Mesenchymal stem cell (in vitro differentiated cells and primary cell): ENCODE results near the gene SPHK2.

Experiments used
- DNase-seq: peaks from one replicate; pipeline ENCODE4 v3.0.0-alpha.2; 2013
- H2AFZ ChIP-seq: one replicate; pipeline ENCODE4 v1.6.1; 2013; ENCODE audit warnings: low read depth, mild to moderate bottlenecking, control low read depth, inconsistent platforms, low read length, moderate library complexity
- H2AK5ac ChIP-seq: 2 replicates; pipeline ENCODE4 v1.6.1; 2013; ENCODE audit warnings: low read length, moderate library complexity, mild to moderate bottlenecking, inconsistent platforms; ENCODE audit not compliant: severe bottlenecking
- H2BK120ac ChIP-seq: one replicate; pipeline ENCODE4 v1.6.1; 2013; ENCODE audit warnings: low read depth, mild to moderate bottlenecking, inconsistent platforms, low read length, moderate library complexity
- H2BK12ac ChIP-seq, 2 experiments: one replicate each; pipeline ENCODE4 v1.6.1; 2013; ENCODE audit warnings: inconsistent platforms in 2 of 2, low read length in 2 of 2, mild to moderate bottlenecking in 2 of 2, moderate library complexity in 2 of 2, control low read depth in 1 of 2
- H2BK15ac ChIP-seq: one replicate; pipeline ENCODE4 v1.6.1; 2013; ENCODE audit warnings: mild to moderate bottlenecking, low read depth, inconsistent platforms; ENCODE audit not compliant: poor library complexity, severe bottlenecking
- H2BK5ac ChIP-seq: 2 replicates; pipeline ENCODE4 v1.6.1; 2013; ENCODE audit warnings: low read depth, mild to moderate bottlenecking, low read length, control low read depth, inconsistent platforms; ENCODE audit not compliant: poor library complexity, severe bottlenecking
- H3K14ac ChIP-seq, 2 experiments: one replicate each; pipeline ENCODE4 v1.6.1; 2013; ENCODE audit warnings: inconsistent platforms in 2 of 2, low read length in 2 of 2, control low read depth in 1 of 2, mild to moderate bottlenecking in 1 of 2, moderate library complexity in 1 of 2
- H3K18ac ChIP-seq, 2 experiments: one replicate each; pipeline ENCODE4 v1.6.1; 2013; ENCODE audit warnings: inconsistent platforms in 2 of 2, low read length in 2 of 2, control low read depth in 1 of 2, low read depth in 1 of 2, mild to moderate bottlenecking in 1 of 2
- H3K23ac ChIP-seq, 2 experiments: one replicate each; pipeline ENCODE4 v1.6.1; 2013; ENCODE audit warnings: inconsistent platforms in 2 of 2, low read length in 2 of 2, mild to moderate bottlenecking in 2 of 2, moderate library complexity in 2 of 2, control low read depth in 1 of 2
- H3K27ac ChIP-seq: 2 replicates; pipeline ENCODE4 v1.5.1; 2013; ENCODE audit warnings: mild to moderate bottlenecking, moderate library complexity, low read length, control low read depth, inconsistent platforms; ENCODE audit not compliant: poor library complexity, severe bottlenecking
- H3K27me3 ChIP-seq, 2 experiments: 2 replicates each; pipeline versions ENCODE4 v1.6.1 to v1.7.0; 2013; ENCODE audit warnings: low read length in 2 of 2, mild to moderate bottlenecking in 2 of 2, moderate library complexity in 2 of 2, control low read depth in 1 of 2, inconsistent platforms in 1 of 2; ENCODE audit not compliant: control insufficient read depth in 1 of 2, insufficient read depth in 1 of 2
- H3K36me3 ChIP-seq, 2 experiments: 2 replicates each; pipeline versions ENCODE4 v1.6.1 to v1.7.0; 2013; ENCODE audit warnings: low read length in 2 of 2, control low read depth in 1 of 2, inconsistent platforms in 1 of 2, low read depth in 1 of 2, mild to moderate bottlenecking in 1 of 2; ENCODE audit not compliant: insufficient read depth in 2 of 2, control insufficient read depth in 1 of 2
- H3K4ac ChIP-seq, 2 experiments: one replicate each; pipeline ENCODE4 v1.6.1; 2013; ENCODE audit warnings: inconsistent platforms in 2 of 2, low read length in 2 of 2, mild to moderate bottlenecking in 2 of 2, moderate library complexity in 2 of 2, control low read depth in 1 of 2, low read depth in 1 of 2
- H3K4me1 ChIP-seq: 2 replicates; pipeline ENCODE4 v1.6.1; 2013; ENCODE audit warnings: low read depth, low read length, control low read depth; ENCODE audit not compliant: control insufficient read depth, insufficient read depth
- H3K4me2 ChIP-seq: 2 replicates; pipeline ENCODE4 v1.6.1; 2013; ENCODE audit warnings: low read length, mild to moderate bottlenecking, inconsistent platforms; ENCODE audit not compliant: poor library complexity, severe bottlenecking
- H3K4me3 ChIP-seq, 2 experiments: 2 replicates each; pipeline versions ENCODE4 v1.5.1 to v1.7.0; 2013; ENCODE audit warnings: low read length in 2 of 2, mild to moderate bottlenecking in 2 of 2, control low read depth in 1 of 2, low read depth in 1 of 2; ENCODE audit not compliant: insufficient read depth in 1 of 2
- H3K79me1 ChIP-seq: replicated peaks from 2 replicates; pipeline ENCODE4 v1.6.1; 2013; ENCODE audit warnings: mild to moderate bottlenecking, control low read depth, low read length, inconsistent platforms; ENCODE audit not compliant: poor library complexity, severe bottlenecking
- H3K9ac ChIP-seq: 2 replicates; pipeline ENCODE4 v1.7.0; 2013; ENCODE audit warnings: mild to moderate bottlenecking, low read length, moderate library complexity
- H3K9me3 ChIP-seq: 2 replicates; pipeline ENCODE4 v1.7.0; 2013; ENCODE audit warnings: mild to moderate bottlenecking, low read length; ENCODE audit not compliant: control insufficient read depth
- H4K8ac ChIP-seq: one replicate; pipeline ENCODE4 v1.6.1; 2013; ENCODE audit warnings: inconsistent platforms, mild to moderate bottlenecking, low read length, moderate library complexity
- H4K91ac ChIP-seq: one replicate; pipeline ENCODE4 v1.6.1; 2013; ENCODE audit warnings: mild to moderate bottlenecking, low read length, inconsistent platforms
- WGBS: methylation state at CpG from one replicate; pipeline ENCODE4 v1.1.7; 2013; ENCODE audit warnings: mixed read lengths; 5-methylcytosine and 5-hydroxymethylcytosine counted together

Gene SPHK2

GRCh38 chr19:48582168-48582567, 37.1 kb upstream of the SPHK2 start:
- Histone ChIP-seq H3K4me2 (no peak overlapping the region), H2BK12ac (no peak overlapping the region), H2BK120ac (no peak overlapping the region), H3K9ac (no peak overlapping the region), H2BK15ac (no peak overlapping the region), H2AK5ac (no peak overlapping the region), H3K79me1 (no peaks in the 10 kb centered on the region), H3K23ac (no peak overlapping the region), H3K14ac (no peak overlapping the region), H3K9me3 (no peaks in the 10 kb centered on the region), H4K91ac (no peak overlapping the region), H3K18ac (no peak overlapping the region), H3K4ac (no peak overlapping the region), H2AFZ (no peak overlapping the region), H3K27me3 (peaks cover 0 to 8% of the 10 kb centered on the region in 2 experiments), H2BK5ac (no peak overlapping the region), H3K4me1 (peaks cover 1% of the 10 kb centered on the region), H3K36me3 (no peaks in the 10 kb centered on the region), H3K4me3 (no peak overlapping the region), H4K8ac (no peak overlapping the region), H3K27ac (no peak overlapping the region)
- DNase-seq, result no peak
- 100% methylated on average over 1 of the region's 2 CpGs for WGBS

- Histone ChIP-seq H3K36me3 (no peaks in the 10 kb centered on the region), H3K79me1 (no peaks in the 10 kb centered on the region), H3K9me3 (no peaks in the 10 kb centered on the region), H2AFZ (no peak overlapping the region), H3K27ac (no peak overlapping the region), H2BK5ac (no peak overlapping the region), H4K8ac (no peak overlapping the region), H3K4me3 (no peak overlapping the region), H3K23ac (no peak overlapping the region), H3K14ac (no peak overlapping the region), H2AK5ac (no peak overlapping the region), H3K18ac (peak overlapping the region in 1 of 2 experiments; percentile 2), H3K4me2 (no peak overlapping the region), H3K4me1 (peaks cover 6% of the 10 kb centered on the region), H2BK12ac (peak overlapping the region in 1 of 2 experiments; percentile 5), H3K4ac (no peak overlapping the region), H2BK15ac (no peak overlapping the region), H2BK120ac (no peak overlapping the region), H4K91ac (no peak overlapping the region), H3K27me3 (peaks cover 0 to 11% of the 10 kb centered on the region in 2 experiments), H3K9ac (no peak overlapping the region)
- DNase-seq, result no peak
- WGBS, result 93% methylated on average over 3 of the region's 3 CpGs
These were observed 31.9 kb upstream of the SPHK2 start for GRCh38 chr19:48587387-48587786.

- H3K14ac ChIP-seq, result peak overlapping the region in 1 of 2 experiments; percentile 91
- WGBS, result 5% methylated on average over 36 of the region's 36 CpGs
- H2BK5ac ChIP-seq, result no peak overlapping the region
These were observed 30.5 kb upstream of the SPHK2 start for GRCh38 chr19:48588670-48589401.

GRCh38 chr19:48591021-48591420, 28.3 kb upstream of the SPHK2 start:
- H3K79me1 ChIP-seq, result no peaks in the 10 kb centered on the region
- peaks cover 6% of the 10 kb centered on the region for H3K4me1 ChIP-seq
- H3K27ac ChIP-seq, result no peak overlapping the region
- no peak overlapping the region for H3K4ac ChIP-seq
- no peak overlapping the region for H4K8ac ChIP-seq
- DNase-seq, result peak; percentile 40
- H2BK120ac ChIP-seq, result no peak overlapping the region
- no peak overlapping the region for H3K9ac ChIP-seq
- no peak overlapping the region for H2AFZ ChIP-seq
- H3K18ac ChIP-seq, result no peak overlapping the region
- 80% methylated on average over 5 of the region's 5 CpGs for WGBS
- no peak overlapping the region for H3K23ac ChIP-seq
- H3K36me3 ChIP-seq, result no peaks in the 10 kb centered on the region
- no peak overlapping the region for H2AK5ac ChIP-seq
- H3K27me3 ChIP-seq, result peaks cover 0 to 11% of the 10 kb centered on the region in 2 experiments
- H4K91ac ChIP-seq, result no peak overlapping the region
- H3K14ac ChIP-seq, result no peak overlapping the region
- H3K9me3 ChIP-seq, result no peaks in the 10 kb centered on the region
- H2BK5ac ChIP-seq, result no peak overlapping the region
- no peak overlapping the region for H2BK15ac ChIP-seq
- no peak overlapping the region for H2BK12ac ChIP-seq
- H3K4me3 ChIP-seq, result no peak overlapping the region
- no peak overlapping the region for H3K4me2 ChIP-seq

More at GRCh38 chr19:48588670-48589401, 30.5 kb upstream of the SPHK2 start:
- no peaks in the 10 kb centered on the region for H3K9me3 ChIP-seq
- no peaks in the 10 kb centered on the region for H3K36me3 ChIP-seq
- peak overlapping the region; percentile 43 to 68 for H3K4me3 ChIP-seq
- peak overlapping the region; percentile 99 for H2BK15ac ChIP-seq
- peak overlapping the region; percentile 70 for H4K91ac ChIP-seq
- H3K4me2 ChIP-seq, result peak overlapping the region; percentile 64
- peaks cover 0 to 11% of the 10 kb centered on the region in 2 experiments for H3K27me3 ChIP-seq
- peak; percentile 85 for DNase-seq
- peak overlapping the region in 1 of 2 experiments; percentile 59 for H2BK12ac ChIP-seq
- peak overlapping the region; percentile 18 to 48 for H3K18ac ChIP-seq
- H3K23ac ChIP-seq, result no peak overlapping the region
- peak overlapping the region; percentile 90 for H2AFZ ChIP-seq
- no peaks in the 10 kb centered on the region for H3K79me1 ChIP-seq
- no peak overlapping the region for H2BK120ac ChIP-seq
- no peak overlapping the region for H3K27ac ChIP-seq
- H3K9ac ChIP-seq, result peak overlapping the region; percentile 63
- peak overlapping the region; percentile 93 for H4K8ac ChIP-seq
- H2AK5ac ChIP-seq, result no peak overlapping the region
- peak overlapping the region in 1 of 2 experiments; percentile 4 for H3K4ac ChIP-seq
- H3K4me1 ChIP-seq, result peaks cover 6% of the 10 kb centered on the region
